GM18505 (cell line): ENCODE data around the gene SMC5.
"Not testable (repeated sequence)": the region's sequence is repeated elsewhere in the genome, so short reads cannot be mapped to it uniquely, and the experiment has no call there.

Experiments
- ATAC-seq: cut with Tn5 transposase; IDR thresholded peaks from one replicate; pipeline ENCODE4 v1.9.1; 2021; ENCODE audit not compliant: unreplicated experiment
- POLR2A ChIP-seq: IDR thresholded peaks from 4 replicates; pipeline ENCODE4 v1.6.1; 2011; ENCODE audit warnings: borderline replicate concordance; ENCODE audit not compliant: insufficient read depth, insufficient read length; ENCODE audit errors: extremely low read depth

Gene SMC5

GRCh38 chr9:70291446-70291845 lies 32.7 kb downstream of the SMC5 start:
- no peak for ATAC-seq
- TF ChIP-seq POLR2A = no peak

- no peak for ATAC-seq
- no peak for TF ChIP-seq POLR2A
These were observed 33.5 kb downstream of the SMC5 start for GRCh38 chr9:70292253-70292652.

GRCh38 chr9:70293214-70293613 lies 34.4 kb downstream of the SMC5 start:
- no peak for ATAC-seq
- TF ChIP-seq POLR2A = no peak

- TF ChIP-seq POLR2A = no peak
- ATAC-seq = no peak
These were observed 38.4 kb downstream of the SMC5 start for GRCh38 chr9:70297141-70297540.

- no peak for ATAC-seq
- TF ChIP-seq POLR2A = no peak
These were observed 39.5 kb downstream of the SMC5 start for GRCh38 chr9:70298245-70298771.

- ATAC-seq = no peak
- no peak for TF ChIP-seq POLR2A
These were observed 44.5 kb downstream of the SMC5 start for GRCh38 chr9:70303268-70303667.

GRCh38 chr9:70304810-70305209 lies 46.0 kb downstream of the SMC5 start:
- no peak for TF ChIP-seq POLR2A
- ATAC-seq = no peak

- ATAC-seq = no peak
- TF ChIP-seq POLR2A = no peak
These were observed 56.6 kb downstream of the SMC5 start for GRCh38 chr9:70315389-70315788.

GRCh38 chr9:70318002-70318401 lies 59.2 kb downstream of the SMC5 start:
- no peak for ATAC-seq
- TF ChIP-seq POLR2A = no peak

GRCh38 chr9:70322096-70322495 lies 63.3 kb downstream of the SMC5 start:
- no peak for TF ChIP-seq POLR2A
- no peak for ATAC-seq

GRCh38 chr9:70324963-70325362 lies 66.2 kb downstream of the SMC5 start:
- no peak for ATAC-seq
- no peak for TF ChIP-seq POLR2A

GRCh38 chr9:70328625-70329024 lies 69.8 kb downstream of the SMC5 start:
- ATAC-seq = not testable (repeated sequence)

- ATAC-seq = no peak
These were observed 81.8 kb downstream of the SMC5 start for GRCh38 chr9:70340572-70340971.

GRCh38 chr9:70347046-70347445 lies 88.3 kb downstream of the SMC5 start:
- no peak for ATAC-seq
- TF ChIP-seq POLR2A = no peak

More at GRCh38 chr9:70340572-70340971, 81.8 kb downstream of the SMC5 start:
- TF ChIP-seq POLR2A = no peak

- no peak for TF ChIP-seq POLR2A
- ATAC-seq = no peak
These were observed 93.6 kb downstream of the SMC5 start for GRCh38 chr9:70352356-70352755.
